Glomerular visceral epithelial cell (primary cell): ENCODE data around the gene CORO6.

ENCODE experiments used
- DNase-seq: peaks from one replicate; pipeline ENCODE4 v3.0.0-alpha.2; 2016; ENCODE audit errors: extremely low spot score

CORO6 gene

DNA sequence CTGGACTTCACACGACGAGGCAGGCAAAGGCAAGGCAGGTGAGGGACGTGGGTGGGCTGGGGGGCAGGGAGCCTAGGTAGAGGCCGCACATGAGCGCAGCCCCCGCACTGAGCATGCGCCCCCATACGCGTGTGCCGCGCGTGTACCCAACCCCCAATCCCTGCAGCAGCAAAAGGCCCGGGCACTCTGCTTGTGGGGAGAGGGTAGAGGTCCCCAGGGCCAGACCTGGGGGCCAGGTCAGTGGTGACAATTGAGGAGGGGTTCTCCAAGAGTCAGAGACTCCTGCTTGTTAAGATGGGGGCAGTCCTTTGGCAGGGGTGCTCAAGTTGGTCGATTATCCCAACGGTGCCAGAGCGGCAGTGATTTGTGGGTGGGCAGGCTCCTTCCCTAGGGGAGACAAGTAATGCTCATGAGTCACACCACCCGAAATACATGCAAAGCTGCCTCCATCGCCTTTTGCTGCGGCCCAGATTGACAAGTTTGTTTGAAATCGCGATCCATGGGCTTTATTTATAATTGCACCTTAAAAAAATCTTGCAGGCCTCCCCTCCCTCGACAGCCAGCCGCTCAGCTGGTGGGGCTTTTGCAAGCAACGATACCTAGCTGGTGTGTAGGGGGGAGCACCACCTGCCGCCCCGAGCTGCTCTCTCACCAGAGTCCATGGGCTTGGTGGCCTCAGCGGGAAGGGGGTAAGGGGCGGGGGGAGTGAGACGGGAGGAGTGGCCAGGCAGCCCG lies 32.1 kb downstream of the CORO6 start:
- DNase-seq, result no peak

DNA sequence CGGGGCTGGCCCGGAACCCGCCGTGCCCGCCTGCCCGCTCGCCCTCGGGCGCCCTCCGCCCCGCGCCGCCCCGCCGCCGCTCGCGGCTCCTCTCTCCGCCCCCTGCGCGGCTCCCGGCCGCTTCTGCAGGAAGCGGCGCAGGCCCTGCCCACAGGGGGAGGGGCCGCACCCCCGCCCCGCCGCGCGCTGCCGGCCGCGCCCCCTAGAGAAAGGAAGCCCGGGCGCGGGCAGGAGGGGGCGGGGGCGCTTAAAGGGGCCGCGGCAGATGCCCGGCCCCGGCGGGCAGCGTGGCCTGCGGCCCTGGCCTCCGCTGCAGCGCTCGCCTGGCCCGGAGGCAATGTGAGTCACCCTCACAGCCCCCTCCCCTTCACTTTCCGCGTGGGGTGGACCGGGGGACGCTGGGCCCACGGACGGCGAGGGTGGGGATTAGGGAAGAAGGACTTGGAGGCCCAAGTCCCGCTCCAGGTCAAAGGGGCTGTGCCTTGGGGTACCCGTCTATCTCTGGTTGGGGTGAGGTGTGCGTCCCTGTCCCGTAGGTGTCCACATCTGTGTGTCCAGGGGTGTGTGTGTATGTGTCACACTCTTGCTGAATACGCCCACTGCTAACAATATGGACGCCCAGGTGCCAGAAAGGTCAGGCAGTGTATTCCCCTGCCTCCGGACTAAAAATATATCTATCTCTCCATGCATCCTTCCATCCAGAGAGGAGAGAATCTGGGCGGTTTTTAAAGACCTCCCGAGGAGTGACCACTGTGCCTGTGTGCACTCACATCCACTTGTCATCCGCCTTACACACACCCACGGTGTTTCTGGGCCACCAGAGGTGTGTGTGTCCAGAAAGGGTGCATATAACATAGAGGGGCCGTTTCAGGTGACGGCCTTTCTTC lies 32.9 kb downstream of the CORO6 start, which contains the start of gene GIT1:
Gene GIT1, minus strand, starts transcription at position 125 of the 887 bp plus-strand sequence. CDS start 270 bp downstream, outside the sequence.
- peak; percentile 91 for DNase-seq

DNA sequence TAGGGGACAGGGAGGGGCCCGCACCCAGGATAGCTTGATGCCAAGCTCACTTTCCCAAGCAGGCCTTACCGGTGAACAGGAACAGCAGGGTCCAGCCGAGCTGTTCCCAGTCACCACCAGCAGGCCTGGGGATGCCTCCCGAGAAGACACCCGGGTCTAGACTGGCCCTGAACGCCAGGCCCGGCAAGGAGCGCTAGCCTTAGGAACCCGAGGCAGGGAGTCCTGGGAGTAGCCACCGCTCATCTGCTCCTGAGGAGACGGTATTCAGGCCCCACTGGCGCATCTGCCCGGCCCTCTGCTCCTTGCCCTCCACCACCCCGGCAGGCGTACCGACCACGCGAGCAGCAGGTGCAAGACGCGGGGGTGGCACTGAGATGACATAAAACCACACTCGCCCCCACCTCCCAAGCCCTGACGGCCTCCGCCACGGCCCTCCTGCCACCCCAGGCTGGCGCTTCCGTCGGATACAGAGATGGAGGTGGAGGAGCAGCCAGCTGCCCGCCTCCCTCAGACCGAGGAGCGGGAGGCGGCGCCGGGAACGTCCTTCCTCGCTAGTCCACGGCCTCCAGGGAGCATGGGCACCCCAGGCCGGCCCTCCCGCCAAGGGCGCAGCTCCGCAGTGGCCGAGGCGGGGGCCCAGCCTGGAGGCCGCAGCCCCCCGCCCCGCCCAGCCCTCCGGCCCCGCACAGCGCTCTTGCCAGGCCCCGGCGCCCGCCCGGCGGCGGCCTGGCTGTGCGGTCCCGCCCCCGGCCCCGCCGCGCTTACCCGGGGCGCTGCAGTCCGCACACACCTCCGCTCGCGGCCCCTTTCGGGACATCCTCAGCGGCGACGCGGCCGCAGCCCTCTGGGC lies 33.9 kb downstream of the CORO6 start:
- peak; percentile 44 for DNase-seq

DNA sequence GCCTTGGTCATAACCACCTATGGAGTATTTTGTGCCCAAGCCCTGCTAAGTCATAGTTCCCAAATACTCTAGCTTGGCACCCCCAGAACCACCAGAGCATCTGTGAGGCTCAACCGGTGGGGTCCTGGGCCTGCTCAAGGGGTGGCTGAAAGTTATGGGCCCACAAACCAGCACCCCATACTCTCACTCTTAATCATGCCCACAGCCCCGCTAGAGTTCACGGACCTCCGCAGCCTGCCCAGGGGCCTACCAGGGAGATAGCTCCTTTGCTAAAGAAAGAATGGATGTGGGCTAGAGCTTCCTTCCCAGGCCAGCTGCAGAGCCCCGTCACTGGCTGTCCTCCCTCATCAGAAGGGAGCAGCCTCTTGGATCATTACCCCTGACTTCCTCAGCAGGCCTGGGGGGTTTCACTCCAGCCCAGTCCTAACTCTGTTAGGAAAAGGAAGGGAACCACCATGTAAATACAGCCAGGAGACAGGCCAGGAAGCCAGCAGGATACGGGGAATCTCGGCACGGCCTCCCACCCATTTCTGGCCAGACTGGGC lies 34.6 kb downstream of the CORO6 start:
- DNase-seq, result no peak

DNA sequence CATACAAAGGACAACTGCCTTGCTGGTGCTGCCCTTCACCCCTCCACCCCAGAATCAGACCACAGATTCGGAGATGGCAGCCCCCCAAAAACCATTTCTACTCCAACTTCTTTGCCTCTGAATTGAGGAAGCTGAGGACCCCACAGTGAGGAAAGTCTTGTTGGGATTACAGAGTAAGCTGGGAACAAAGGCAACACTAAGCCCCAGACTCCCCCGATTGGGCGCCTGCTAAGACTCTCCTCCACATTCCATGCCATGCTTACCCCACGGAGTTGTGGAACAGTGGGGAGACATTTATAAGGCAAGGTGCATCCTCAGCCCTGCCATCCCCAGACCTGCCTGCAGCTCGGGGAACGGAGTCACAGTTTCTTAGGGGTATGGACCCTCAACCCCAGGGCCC lies 35.1 kb downstream of the CORO6 start:
- no peak for DNase-seq

DNA sequence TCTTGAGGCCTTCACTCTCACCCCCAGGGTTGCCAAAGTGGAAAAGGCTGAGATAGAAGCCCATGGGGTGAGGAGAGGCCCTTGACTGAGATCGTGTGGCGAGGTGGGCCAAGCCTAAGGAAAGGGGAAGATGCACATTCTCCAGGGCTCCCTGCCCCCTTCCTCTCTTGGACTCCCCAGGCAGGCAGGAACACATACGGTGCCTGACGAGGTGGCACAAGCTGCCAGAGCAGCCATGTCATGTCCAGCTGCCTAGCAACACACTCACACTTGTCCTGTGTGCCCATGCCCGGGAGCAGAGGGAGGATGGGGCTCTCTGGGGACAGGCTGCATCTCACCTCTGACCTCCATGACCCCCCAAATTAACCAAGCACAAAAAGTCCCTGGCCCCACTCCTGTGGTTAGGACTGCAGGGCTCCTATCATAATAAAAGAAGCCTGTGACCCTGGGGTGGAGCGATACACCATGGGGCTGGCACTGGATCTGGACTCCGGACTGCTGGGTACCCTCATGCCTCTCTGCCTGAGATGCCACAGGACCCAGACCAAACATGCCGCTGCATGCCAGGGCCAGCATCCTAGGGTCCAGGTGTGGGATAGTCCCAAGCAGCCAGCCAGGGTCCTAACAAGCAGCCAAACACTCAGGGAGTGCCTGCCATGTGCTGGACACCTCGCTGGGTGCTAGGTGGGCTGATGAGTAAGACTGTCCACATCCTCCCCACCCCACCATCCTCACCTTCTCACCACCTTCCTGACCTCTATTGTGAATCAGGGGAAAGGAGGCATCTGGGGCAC lies 35.8 kb downstream of the CORO6 start:
- no peak for DNase-seq

DNA sequence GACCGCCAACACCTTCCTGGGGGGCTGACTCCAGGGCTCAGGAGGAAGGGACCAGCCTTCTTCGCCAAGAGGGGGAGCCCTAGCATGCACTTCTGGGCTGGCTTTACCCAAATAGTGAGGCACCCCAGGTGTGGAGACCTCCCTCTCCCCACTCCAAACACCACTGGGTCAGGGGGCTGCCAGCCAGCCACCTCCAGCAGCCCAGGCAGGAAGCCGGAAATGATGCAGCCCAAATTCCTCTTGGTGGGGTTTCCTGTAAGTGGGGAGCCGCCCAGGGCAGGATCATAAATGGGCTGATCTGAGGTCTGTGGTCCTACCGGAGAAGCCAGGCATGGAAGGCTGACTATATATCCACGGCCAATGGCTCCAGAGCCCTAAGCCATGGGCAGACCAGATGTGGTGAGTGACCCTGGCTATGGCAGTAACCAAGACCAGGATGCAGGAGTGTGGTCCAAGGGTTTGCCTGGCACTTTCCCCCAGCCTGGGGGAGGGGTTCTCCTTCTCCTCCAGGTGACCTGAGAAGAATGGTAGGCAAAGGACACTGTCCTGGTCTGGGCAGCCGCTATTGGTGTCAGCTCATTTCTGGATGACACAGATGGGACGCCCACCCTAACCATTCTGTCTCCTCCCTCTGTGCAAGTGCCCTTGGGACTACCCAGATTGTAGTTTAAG lies 37.5 kb downstream of the CORO6 start:
- no peak for DNase-seq

DNA sequence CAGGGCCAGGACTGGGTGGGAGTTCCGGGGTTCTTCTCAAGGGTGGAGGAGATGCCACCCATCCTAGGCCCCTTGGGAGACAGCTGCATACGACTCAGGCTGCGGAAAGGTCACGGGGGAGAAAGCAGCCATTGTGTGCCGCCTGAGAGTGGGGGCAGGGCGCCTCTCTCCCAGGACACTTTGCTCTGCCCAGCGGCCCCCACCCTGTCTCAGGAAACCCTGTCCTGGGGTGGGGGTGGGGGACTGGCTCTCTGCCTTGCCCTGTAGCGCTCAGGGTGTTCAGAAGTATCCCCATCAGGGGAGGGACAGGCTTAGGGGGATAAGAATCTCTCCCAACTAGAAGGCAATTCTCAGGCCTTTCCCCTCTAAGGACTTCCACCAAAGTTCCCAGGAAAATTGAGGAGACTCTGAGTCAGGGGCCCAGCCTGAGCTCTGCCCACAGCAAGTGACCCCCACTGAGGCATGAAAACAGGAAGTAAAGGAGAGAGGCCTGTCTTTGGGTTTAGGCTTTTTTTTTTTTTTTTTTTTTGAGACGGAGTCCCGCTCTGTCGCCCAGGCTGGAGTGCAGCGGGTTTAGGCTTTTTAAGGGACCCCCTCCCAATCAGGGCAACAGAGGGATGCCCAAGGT lies 38.1 kb downstream of the CORO6 start:
- DNase-seq, result no peak

DNA sequence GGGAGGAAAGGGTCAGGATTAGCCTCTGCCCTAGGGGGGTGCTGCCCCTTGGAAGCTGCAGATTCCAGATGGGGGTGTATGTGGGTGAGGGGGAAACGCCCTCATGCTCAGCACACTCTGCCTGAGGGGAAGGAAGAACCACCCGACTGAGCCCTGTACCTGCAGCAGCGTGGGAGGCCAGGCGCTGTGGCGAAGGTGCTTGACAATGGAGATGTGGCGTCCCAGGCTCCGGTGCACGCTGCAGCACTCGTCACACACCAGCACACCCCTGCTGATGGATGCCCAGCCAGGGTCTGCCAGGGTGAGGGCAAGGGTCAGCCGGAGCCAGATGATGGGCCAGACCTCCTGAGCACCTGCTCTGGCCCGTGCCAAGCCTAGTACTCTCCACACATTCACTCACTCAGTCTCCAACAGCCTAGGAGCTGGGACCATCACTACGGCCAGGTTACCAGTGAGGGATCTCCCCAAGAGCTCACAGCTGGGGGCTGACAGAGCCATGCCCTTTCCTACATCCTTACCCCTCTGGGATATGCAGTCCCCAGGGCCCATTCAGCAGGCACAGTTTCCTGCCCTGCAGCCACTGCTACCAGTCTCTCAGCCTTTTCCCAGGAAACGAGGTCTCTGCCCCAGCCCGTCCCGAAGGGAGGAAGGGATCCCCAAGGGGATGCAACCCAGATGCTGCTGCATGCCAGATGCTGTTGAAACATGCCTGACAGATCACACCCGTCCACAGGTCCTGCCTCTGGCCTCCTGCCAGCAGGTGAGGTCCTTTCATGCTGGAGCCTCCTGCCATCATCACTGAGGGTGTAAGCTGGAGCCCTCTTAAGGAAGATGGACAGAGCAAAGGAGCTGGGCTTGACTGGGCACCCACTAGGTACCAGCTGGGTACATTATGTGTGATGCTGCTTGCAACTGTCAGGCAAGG lies 39.1 kb downstream of the CORO6 start:
- no peak for DNase-seq

DNA sequence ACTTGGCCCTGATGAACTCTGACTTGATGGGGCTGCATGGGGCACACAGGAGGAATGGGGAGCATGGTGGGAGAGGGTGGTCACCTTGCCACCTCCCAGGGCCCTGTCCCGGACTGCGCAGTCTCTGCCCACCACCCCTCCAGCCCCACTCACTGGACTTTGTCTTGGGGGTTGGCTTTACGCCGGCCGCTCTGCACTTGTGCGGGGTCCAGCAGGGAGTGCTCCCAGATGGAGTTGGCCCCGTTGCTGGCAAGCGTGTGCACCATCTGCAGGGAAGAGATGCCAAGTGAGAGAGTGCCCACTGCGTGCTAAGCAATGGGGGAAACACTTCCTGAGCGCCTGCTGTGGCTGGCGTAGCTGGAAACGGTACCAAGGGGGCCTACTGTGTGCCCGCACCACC lies 39.9 kb downstream of the CORO6 start:
- no peak for DNase-seq

DNA sequence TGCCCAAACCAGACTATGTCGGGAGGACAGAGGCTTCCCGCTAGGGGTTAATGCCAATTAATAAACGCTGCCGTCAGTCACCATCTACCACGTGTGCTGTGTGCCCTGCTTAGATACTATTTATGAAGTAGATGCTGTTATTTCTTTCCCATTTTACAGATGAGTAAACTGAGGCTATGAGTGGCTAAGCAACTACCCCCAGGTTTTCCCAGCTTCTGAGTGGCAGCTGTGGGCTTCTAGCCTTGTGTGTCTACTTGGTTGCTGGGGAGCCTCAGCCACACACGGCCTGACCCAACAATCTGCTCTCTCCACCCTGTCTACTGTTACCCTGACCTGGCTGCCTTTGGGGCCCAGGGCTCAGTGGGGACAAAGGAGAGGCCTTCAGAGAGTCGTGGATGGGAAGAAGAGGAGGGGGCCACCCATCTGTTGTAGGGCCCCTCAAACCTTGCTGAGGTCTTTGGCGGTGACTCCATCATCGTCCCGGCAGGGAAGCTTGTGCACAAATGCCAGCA lies 40.4 kb downstream of the CORO6 start:
- no peak for DNase-seq

DNA sequence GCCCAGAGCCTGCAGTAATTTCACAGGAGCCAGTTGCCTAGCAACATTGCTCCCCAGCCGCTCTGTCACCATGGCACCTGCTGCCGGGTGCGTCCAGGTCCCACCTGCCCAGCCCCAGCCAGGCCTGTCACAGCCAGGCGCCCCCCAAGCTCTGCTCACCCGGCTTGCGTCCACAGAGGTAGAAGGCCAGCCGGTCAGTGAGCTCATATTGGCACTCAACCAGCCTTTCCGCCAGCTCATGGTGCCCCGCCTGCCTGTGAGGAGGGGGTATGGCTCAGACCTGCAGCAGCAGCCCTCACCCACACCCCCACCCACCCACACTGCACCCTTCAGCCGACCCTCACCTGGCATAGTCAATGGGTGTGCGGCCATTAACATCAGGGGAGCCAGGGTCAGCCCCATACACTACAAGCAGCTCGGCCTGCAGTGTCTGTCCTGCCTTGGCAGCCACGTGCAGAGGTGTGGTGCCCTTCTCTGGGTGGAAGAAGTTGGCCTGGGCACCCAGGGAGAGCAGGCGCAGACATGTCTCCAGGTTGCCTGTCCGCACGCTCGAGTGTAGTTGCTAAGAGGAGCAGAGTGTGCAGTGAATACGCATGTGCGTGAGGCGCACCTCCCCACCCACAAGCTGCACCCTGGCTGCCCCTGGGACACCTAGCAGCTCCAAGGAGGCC lies 41.0 kb downstream of the CORO6 start:
- DNase-seq, result no peak

DNA sequence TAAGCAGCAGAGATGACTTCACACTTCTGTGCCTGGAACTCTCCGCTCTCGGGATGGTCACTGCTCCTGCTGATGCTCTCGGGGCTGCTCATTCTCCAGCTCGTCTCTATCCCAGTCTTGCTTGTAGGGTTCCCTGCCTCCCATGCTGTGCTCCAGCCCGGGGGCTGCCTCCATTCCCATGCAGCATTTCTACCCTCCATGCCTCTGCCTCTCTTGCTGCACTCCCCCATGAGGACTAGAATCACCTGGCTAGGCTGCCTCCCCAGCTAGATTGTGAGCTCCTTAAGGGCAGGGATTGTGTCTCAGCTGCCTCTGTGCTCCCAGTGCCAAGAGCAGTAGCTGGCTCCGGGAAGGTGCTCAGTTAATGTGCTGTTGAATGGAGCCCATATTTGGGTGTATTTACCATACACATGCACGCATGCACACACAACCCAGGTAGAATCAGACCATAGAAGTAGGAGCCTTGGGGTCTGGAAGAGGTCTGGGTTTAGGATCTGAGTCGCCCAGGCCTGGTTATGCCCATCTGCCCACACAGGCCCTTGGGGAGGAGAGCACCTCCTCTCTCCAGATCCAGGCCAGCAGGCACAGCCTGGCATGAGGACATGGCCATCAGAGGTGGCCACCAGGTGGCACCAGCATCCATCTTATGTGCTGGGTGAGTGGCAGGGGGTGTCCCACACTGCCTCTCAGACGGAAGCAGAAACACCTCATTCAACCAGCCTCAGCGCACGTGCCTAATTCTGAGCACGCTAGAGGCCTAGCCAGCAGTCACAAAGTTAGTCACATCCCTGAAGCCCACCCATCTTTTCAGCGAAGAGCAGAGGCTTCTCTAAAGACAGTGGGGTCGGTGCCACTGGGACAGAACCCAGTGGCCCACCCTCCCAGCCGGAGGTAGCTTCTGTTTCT lies 42.6 kb downstream of the CORO6 start:
- peak; percentile 82 for DNase-seq

DNA sequence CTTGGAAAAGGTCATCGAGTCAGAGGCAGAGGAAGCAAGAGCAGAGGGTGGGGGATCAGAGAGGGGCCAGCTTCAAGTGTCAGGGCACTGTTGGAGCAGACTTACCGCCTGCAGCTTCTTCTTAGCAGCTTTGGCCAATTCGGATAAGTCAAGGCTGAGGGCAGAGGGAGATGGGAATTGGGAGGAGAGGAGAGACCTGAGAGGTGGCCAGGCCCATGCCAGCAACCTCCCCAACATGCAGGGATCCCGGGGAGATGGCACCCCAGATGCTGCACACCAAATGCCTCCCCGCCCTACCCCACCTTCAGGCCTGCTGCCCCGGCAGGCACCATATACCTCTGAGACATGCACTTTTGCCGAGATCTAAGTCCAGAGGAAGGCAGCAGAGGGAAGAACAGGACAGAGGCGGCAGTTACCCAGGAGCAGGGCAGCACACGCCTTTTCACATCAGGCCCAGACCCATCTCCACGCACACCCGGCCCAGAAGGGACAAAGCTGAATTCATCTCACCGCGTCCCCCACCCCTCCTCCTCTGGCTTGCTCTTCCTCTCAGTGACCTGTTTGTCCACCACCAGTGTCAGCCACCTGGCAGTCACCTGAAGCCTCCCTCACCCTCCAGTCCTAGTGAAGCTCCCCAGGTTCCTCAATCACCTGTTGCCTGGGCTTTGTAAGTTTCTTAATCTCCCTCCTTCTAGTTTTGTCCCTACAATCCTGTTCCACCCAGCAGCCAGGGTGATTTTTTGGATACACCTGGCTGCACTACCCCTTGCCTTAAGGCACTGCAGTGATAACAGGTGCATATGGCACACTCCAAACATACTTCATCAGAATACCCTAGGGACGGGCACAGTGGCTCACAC lies 43.9 kb downstream of the CORO6 start:
- DNase-seq, result no peak

DNA sequence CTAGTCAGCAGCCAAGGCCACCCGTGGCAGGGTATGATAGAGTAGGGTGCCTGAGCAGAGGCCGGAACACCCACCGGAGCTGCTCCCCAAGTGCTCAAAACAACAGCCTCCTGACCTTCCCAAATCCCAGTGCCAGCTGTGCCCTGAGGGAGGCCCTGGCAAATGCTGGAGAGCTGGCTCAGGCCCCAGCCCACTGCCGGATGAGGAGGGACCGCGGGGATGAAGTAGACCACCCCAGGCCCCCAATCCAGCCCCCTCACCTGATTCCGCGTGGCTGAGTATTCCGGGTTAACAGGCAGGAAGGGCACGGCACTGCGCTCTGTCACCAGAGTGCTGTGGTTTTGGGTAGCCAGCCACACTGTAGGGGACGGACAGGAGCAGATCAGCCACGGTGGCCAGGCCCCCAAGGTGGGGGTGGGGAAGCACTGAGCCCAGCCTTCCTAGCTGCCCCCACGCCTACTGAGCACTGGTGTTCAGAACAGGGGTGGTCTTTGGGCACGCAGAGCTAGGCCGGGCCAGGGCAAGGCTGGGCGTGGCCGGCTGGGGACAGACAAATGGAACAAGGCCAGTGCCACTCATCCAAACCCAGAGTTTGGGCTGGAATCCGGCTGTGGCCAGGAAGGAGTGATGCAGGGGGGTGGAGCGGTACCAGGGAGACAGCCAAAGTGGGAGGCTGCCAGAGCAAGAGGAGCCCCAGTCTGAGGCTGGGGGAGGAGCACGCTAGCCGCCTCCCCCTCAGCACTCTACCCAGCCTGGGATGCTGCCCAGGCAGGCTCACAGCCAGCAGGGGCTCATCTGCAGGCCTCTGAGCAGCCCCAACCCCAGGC lies 45.1 kb downstream of the CORO6 start:
- no peak for DNase-seq
